Activated CD4-positive, alpha-beta T cell treated with anti-CD3 and anti-CD28 coated beads for 1 hour (primary cell): ENCODE results near the gene MRFAP1.
"Not testable (repeated sequence)": the region's sequence is repeated elsewhere in the genome, so short reads cannot be mapped to it uniquely, and the experiment has no call there.

ENCODE experiments used
- DNase-seq: peaks from one replicate; pipeline ENCODE4 v3.0.0-alpha.2; 2020

MRFAP1 gene

GRCh38 chr4:6672541-6673190 lies 32.2 kb downstream of the MRFAP1 start:
- not testable (repeated sequence) for DNase-seq

- not testable (repeated sequence) for DNase-seq
Measured at GRCh38 chr4:6673191-6673659, 32.7 kb downstream of the MRFAP1 start.

GRCh38 chr4:6673660-6674499 lies 33.4 kb downstream of the MRFAP1 start:
- peak; percentile 92 for DNase-seq

- peak; percentile 53 for DNase-seq
Measured at GRCh38 chr4:6674500-6675149, 34.1 kb downstream of the MRFAP1 start.

GRCh38 chr4:6676722-6677558 lies 36.5 kb downstream of the MRFAP1 start:
- DNase-seq = no peak

GRCh38 chr4:6680372-6681034 lies 40.0 kb downstream of the MRFAP1 start:
- DNase-seq = no peak

- no peak for DNase-seq
Measured at GRCh38 chr4:6681191-6681590, 40.7 kb downstream of the MRFAP1 start.

- no peak for DNase-seq
Measured at GRCh38 chr4:6682862-6683590, 42.5 kb downstream of the MRFAP1 start.

GRCh38 chr4:6684656-6685055 lies 44.2 kb downstream of the MRFAP1 start:
- no peak for DNase-seq

GRCh38 chr4:6686104-6686787 lies 45.8 kb downstream of the MRFAP1 start:
- DNase-seq = no peak

- no peak for DNase-seq
Measured at GRCh38 chr4:6687947-6688878, 47.7 kb downstream of the MRFAP1 start.

GRCh38 chr4:6688879-6689505 lies 48.5 kb downstream of the MRFAP1 start:
- DNase-seq = peak; percentile 58

GRCh38 chr4:6689506-6689960 lies 49.0 kb downstream of the MRFAP1 start:
- DNase-seq = no peak
